B cell (primary cell): ENCODE results near the gene OPN1MW. TPM values are rescaled to one million over a fixed set of nuclear protein-coding genes. Genes with fewer than 3 reads are reported as not detected.
"Not testable (repeated sequence)": the region's sequence is repeated elsewhere in the genome, so short reads cannot be mapped to it uniquely, and the experiment has no call there.

Source experiments
- ATAC-seq: fragments of 200-7000 bp; cut with Tn5 transposase; one replicate; pipeline ENCODE4 v1.10.0; 2021; ENCODE audit warnings: low read depth, mild to moderate bottlenecking, moderate number of reproducible peaks, moderate library complexity
- CTCF ChIA-PET: fragments of 350-600 bp; sonication (Branson Sonifier 250); formaldehyde crosslinking; loops from one replicate; lab custom pipeline; 2021; ENCODE audit warnings: antibody characterized with exemption, inconsistent platforms; lab: Charles Lee
- POLR2A ChIA-PET: fragments of 350-600 bp; sonication (Branson Sonifier 250); formaldehyde crosslinking; loops from one replicate; lab custom pipeline; 2021; ENCODE audit warnings: antibody characterized with exemption; lab: Charles Lee
- DNase-seq: peaks from one replicate; pipeline ENCODE4 v3.0.0; 2013
- H2AFZ ChIP-seq: 2 replicates; pipeline ENCODE4 v1.6.1; 2012; ENCODE audit warnings: mild to moderate bottlenecking, low read depth, low read length; ENCODE audit not compliant: insufficient read depth, poor library complexity, severe bottlenecking
- H3K27ac ChIP-seq, 2 donors: 1 replicate in 1 of 2; 2 replicates in 1 of 2; pipeline ENCODE4 v1.5.1; 2012 to 2013; ENCODE audit warnings: low read length in 2 of 2, mild to moderate bottlenecking in 2 of 2, moderate library complexity in 1 of 2
- H3K27me3 ChIP-seq, 4 experiments: fragments of 200-600 bp in 1 of 4; sonication (generic) in 1 of 4; replicated peaks in 1 of 4; 1 replicate in 2 of 4; 2 replicates in 2 of 4; pipeline versions ENCODE4 v1.6.1 to v1.7.0; 2013 to 2016; ENCODE audit warnings: low read length in 3 of 4, mild to moderate bottlenecking in 2 of 4, mixed read lengths in 1 of 4, moderate library complexity in 1 of 4; ENCODE audit not compliant: insufficient read depth in 4 of 4, control insufficient read depth in 3 of 4; ENCODE audit errors: control extremely low read depth in 1 of 4
- H3K36me3 ChIP-seq, 2 experiments: replicated peaks in 1 of 2; 1 replicate in 1 of 2; 2 replicates in 1 of 2; pipeline versions ENCODE4 v1.6.1 to v1.7.1; 2013; ENCODE audit warnings: low read length in 1 of 2; ENCODE audit not compliant: insufficient read depth in 2 of 2, control insufficient read depth in 1 of 2; ENCODE audit errors: control extremely low read depth in 1 of 2, extremely low read depth in 1 of 2
- H3K4me1 ChIP-seq, 2 donors: fragments of 200-600 bp in 1 of 2; sonication (generic) in 1 of 2; 1 replicate in 1 of 2; 2 replicates in 1 of 2; pipeline versions ENCODE4 v1.5.1 to v1.6.1; 2013 to 2017; ENCODE audit warnings: low read length in 2 of 2; ENCODE audit not compliant: control insufficient read depth in 2 of 2, insufficient read depth in 2 of 2
- H3K4me2 ChIP-seq: replicated peaks from 2 replicates; pipeline ENCODE3; 2012; ENCODE audit warnings: mild to moderate bottlenecking, low read depth, low read length; ENCODE audit not compliant: poor library complexity, severe bottlenecking
- H3K4me3 ChIP-seq, 5 experiments: fragments of 200-600 bp in 1 of 5; sonication (generic) in 1 of 5; 1 replicate in 3 of 5; 2 replicates in 2 of 5; pipeline versions ENCODE4 v1.5.1 to v1.7.0; 2011 to 2016; ENCODE audit warnings: low read length in 4 of 5, mild to moderate bottlenecking in 4 of 5, low read depth in 2 of 5, control low read depth in 1 of 5, moderate library complexity in 1 of 5; ENCODE audit not compliant: insufficient read depth in 1 of 5; ENCODE audit errors: control extremely low read depth in 1 of 5, extremely low read depth in 1 of 5
- H3K79me2 ChIP-seq: fragments of 200-600 bp; sonication (generic); one replicate; pipeline ENCODE4 v1.6.0; 2016; ENCODE audit warnings: low read length; ENCODE audit not compliant: control insufficient read depth, insufficient read depth
- H3K9ac ChIP-seq: fragments of 200-600 bp; sonication (generic); 2 replicates; pipeline ENCODE4 v1.6.1; 2017; ENCODE audit warnings: mild to moderate bottlenecking, low read length, moderate library complexity
- H3K9me3 ChIP-seq, 3 donors: one replicate each; pipeline versions ENCODE4 v1.6.1 to v1.7.1; 2013; ENCODE audit warnings: low read length in 2 of 3; ENCODE audit not compliant: control insufficient read depth in 2 of 3, insufficient read depth in 1 of 3; ENCODE audit errors: control extremely low read depth in 1 of 3
- H4K20me1 ChIP-seq: 2 replicates; pipeline ENCODE4 v1.6.0; 2012; ENCODE audit warnings: mild to moderate bottlenecking, low read length; ENCODE audit not compliant: insufficient read depth, control insufficient read depth, poor library complexity, severe bottlenecking
- H3K27ac Mint-ChIP-seq: one replicate; pipeline ENCODE4 v1.8.0; 2021; ENCODE audit warnings: mixed read lengths
- H3K27me3 Mint-ChIP-seq: one replicate; pipeline ENCODE4 v1.8.0; 2021; ENCODE audit warnings: mixed read lengths
- H3K4me1 Mint-ChIP-seq: one replicate; pipeline ENCODE4 v1.8.0; 2021; ENCODE audit warnings: mixed read lengths
- H3K4me3 Mint-ChIP-seq: one replicate; pipeline ENCODE4 v1.8.0; 2021; ENCODE audit warnings: mixed read lengths
- H3K9me3 Mint-ChIP-seq: one replicate; pipeline ENCODE4 v1.8.0; 2022; ENCODE audit warnings: mixed read lengths; ENCODE audit not compliant: insufficient read depth
- WGBS: methylation state at CpG from one replicate; pipeline ENCODE4 v1.1.5; 2013; ENCODE audit warnings: missing lambda C conversion rate; ENCODE audit not compliant: insufficient coverage; 5-methylcytosine and 5-hydroxymethylcytosine counted together
- intact Hi-C: fragments of 100-400 bp; cut with micrococcal nuclease; formaldehyde crosslinking; loops from one replicate; pipeline ENCODE4 v1.10.0; 2022
- polyA plus RNA-seq: library from polyadenylated mRNA; depleted of rRNA; stranded (reverse); fragments of >200 nt; gene quantifications from 2 replicates; pipeline ENCODE4 v1.2.3, GENCODE V29; 2012
- total RNA-seq, 2 donors: library from RNA; stranded (reverse); fragments of 120-200 nt in 1 of 2; gene quantifications; 1 replicate in 1 of 2; 2 replicates in 1 of 2; pipeline versions ENCODE4 v1.2.3 to v1.2.4, GENCODE V29; 2013 to 2022

OPN1MW gene
- total and polyA plus RNA-seq, 2 donors (not counting 1 experiment from before 2014, with no cell fraction given), result not detected

DNA sequence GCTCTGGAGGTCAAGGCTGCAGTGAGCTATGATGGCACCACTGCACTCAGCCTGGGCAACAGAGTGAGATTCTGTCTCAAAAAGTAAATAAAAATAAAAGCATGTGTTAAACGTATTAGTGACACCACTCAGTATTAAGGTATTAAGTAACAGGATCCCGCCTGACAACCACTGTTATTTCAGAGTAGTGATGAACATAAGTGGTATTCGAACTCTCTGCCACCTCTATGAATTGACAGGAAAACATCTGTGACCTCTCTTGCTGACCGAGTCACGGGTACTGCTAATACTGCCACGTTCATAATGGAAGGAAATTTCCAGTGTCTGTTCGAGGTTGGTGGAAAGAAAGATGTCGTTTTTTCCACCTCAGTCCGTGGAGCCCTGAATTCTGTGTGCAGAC lies 44.3 kb downstream of the OPN1MW start:
- ATAC-seq, DNase-seq, H4K20me1 ChIP-seq, H3K36me3 ChIP-seq, H3K27me3 Mint-ChIP-seq, H3K9ac ChIP-seq, H3K4me2 ChIP-seq, H2AFZ ChIP-seq, H3K4me1 Mint-ChIP-seq, H3K9me3 Mint-ChIP-seq, H3K4me3 Mint-ChIP-seq, H3K27ac ChIP-seq, H3K4me1 ChIP-seq, H3K9me3 ChIP-seq, POLR2A ChIA-PET, H3K27me3 ChIP-seq, intact Hi-C loops, H3K79me2 ChIP-seq, H3K27ac Mint-ChIP-seq, H3K4me3 ChIP-seq, CTCF ChIA-PET: not testable (repeated sequence)
- no CpG with 5 or more reads among the region's 9 CpGs for WGBS

DNA sequence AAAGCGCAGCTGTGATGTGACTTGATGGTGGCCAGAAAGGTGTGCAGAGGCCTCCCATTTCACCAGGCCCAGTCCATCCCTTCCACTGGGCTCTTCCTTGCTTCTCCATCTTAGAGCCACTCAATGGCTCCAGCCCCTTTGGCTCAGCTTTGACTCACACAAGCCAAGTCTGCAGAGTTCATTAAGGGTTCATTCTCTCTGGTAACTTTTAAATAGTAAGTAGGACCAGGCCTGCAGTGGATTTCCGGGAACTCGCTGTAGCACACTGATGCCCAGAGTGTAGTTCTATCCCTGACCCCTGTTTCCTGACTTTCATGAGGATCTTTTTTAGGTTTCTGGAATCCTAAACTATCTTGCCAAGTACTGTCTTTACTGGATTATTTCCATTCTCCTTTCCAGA lies 49.0 kb downstream of the OPN1MW start:
- POLR2A ChIA-PET, H3K4me3 Mint-ChIP-seq, H3K4me2 ChIP-seq, H4K20me1 ChIP-seq, H2AFZ ChIP-seq, H3K79me2 ChIP-seq, H3K9me3 ChIP-seq, H3K27me3 Mint-ChIP-seq, H3K4me1 ChIP-seq, intact Hi-C loops, H3K9me3 Mint-ChIP-seq, H3K4me3 ChIP-seq, H3K27me3 ChIP-seq, H3K27ac Mint-ChIP-seq, H3K36me3 ChIP-seq, H3K4me1 Mint-ChIP-seq, DNase-seq, CTCF ChIA-PET, H3K27ac ChIP-seq, H3K9ac ChIP-seq, ATAC-seq: not testable (repeated sequence)
- WGBS, result no CpG with 5 or more reads among the region's 3 CpGs

DNA sequence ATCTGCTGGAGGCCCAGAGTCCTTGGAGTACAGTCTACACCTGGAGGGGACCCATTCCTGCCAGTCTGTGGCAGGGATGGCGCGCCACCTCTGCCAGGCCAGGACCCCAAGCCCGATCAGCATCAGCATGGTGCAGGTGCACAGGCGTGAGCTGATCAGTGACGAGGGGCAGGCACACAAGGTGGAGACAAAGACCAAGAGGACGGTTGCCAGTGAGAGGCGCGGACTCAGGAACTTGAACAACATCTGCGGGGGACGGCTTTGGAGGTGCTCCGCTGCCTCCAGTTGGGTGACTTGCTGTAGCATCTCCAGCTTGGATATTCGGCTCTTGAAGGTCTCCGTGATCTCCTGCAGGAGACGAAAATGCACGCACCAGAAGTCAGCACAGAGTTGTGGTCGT lies 51.2 kb downstream of the OPN1MW start:
- ATAC-seq, H3K27me3 ChIP-seq, H3K36me3 ChIP-seq, H3K27me3 Mint-ChIP-seq, H3K4me3 ChIP-seq, H3K79me2 ChIP-seq, H3K4me2 ChIP-seq, DNase-seq, H3K9me3 ChIP-seq, H3K4me1 Mint-ChIP-seq, CTCF ChIA-PET, H3K9ac ChIP-seq, H3K4me1 ChIP-seq, POLR2A ChIA-PET, intact Hi-C loops, H2AFZ ChIP-seq, H3K27ac Mint-ChIP-seq, H3K9me3 Mint-ChIP-seq, H4K20me1 ChIP-seq, H3K27ac ChIP-seq, H3K4me3 Mint-ChIP-seq: not testable (repeated sequence)
- WGBS, result no CpG with 5 or more reads among the region's 16 CpGs

DNA sequence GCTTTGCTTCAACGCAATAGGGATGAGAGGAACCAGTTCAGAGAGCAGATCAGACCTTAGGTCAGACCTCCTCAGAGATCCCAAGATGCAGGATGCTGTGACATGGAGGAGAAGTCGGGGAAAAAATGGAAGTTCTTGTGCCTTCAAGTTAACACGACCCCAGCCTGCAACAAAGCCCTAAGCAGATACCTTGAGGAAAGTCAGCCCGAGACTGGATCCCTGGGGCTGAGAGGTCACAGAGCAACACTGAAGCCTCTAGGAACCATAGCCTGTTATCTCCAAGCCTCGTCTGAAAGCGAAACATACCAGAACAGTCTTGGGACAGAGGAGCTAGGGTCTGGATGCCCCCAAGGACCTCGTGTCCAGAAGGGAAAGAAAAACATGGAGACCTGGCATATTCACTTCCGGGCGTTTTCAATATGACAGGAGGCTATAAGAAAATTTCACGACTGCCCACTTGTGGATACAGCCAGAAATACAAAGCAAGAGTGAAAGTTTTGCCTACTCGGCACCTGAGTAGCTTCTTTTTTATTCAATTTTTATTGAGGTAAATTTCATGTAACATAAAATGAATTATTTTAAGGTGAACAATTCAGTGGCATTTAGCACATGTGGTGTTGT lies 56.7 kb downstream of the OPN1MW start:
- H3K4me2 ChIP-seq, H3K27ac Mint-ChIP-seq, H4K20me1 ChIP-seq, CTCF ChIA-PET, H3K9me3 ChIP-seq, H3K4me3 Mint-ChIP-seq, H3K4me3 ChIP-seq, H3K79me2 ChIP-seq, H3K27ac ChIP-seq, DNase-seq, H3K27me3 ChIP-seq, ATAC-seq, H3K36me3 ChIP-seq, POLR2A ChIA-PET, H3K9me3 Mint-ChIP-seq, H3K9ac ChIP-seq, intact Hi-C loops, H3K4me1 Mint-ChIP-seq, H2AFZ ChIP-seq, H3K27me3 Mint-ChIP-seq, H3K4me1 ChIP-seq: not testable (repeated sequence)
- no CpG with 5 or more reads among the region's 11 CpGs for WGBS
